Measurements from ENCODE around the gene RYK.

DNA sequence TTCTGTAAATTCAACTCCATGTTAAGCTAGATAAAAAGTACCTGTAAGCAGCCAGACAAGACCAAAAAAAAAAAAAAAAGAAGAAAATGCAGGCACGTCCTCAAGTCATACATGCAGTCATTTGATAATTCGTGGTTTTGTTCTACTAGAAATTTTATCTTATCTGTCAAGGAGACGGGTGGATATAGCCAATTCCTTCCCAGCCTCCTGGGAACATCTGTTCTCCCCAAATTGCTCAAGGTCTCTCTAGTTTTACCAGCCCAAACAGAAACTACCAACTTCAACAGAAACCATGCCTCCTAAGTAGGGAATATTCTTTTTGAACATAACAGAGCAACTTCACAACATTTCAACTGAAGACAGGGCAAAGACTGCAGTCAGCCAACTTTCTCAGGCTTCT, 19.5 kb downstream of the RYK start:
- TF ChIP-seq CTCF (IDR thresholded peaks at IDR 0.05), result no peak
- TF ChIP-seq E2F4 (CRISPR knock-in tag; IDR thresholded peaks at IDR 0.05; ENCODE audit: borderline replicate concordance, low read depth), result no peak
- no peak for TF ChIP-seq ZNF232 (CRISPR knock-in tag; IDR thresholded peaks at IDR 0.05)
- TF ChIP-seq NR3C1 (CRISPR knock-in tag; conservative IDR thresholded peaks at IDR 0.05; ENCODE audit: low read depth), result no peak
- no peak for TF ChIP-seq RORB (CRISPR knock-in tag; IDR thresholded peaks at IDR 0.05)
- TF ChIP-seq JUN (CRISPR knock-in tag; IDR thresholded peaks at IDR 0.05), result no peak
- TF ChIP-seq ZNF512 (CRISPR knock-in tag; IDR thresholded peaks at IDR 0.05; ENCODE audit: borderline replicate concordance), result no peak
- TF ChIP-seq, protein P1, sequence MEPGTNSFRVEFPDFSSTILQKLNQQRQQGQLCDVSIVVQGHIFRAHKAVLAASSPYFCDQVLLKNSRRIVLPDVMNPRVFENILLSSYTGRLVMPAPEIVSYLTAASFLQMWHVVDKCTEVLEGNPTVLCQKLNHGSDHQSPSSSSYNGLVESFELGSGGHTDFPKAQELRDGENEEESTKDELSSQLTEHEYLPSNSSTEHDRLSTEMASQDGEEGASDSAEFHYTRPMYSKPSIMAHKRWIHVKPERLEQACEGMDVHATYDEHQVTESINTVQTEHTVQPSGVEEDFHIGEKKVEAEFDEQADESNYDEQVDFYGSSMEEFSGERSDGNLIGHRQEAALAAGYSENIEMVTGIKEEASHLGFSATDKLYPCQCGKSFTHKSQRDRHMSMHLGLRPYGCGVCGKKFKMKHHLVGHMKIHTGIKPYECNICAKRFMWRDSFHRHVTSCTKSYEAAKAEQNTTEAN (CRISPR knock-in tag; IDR thresholded peaks at IDR 0.05), result no peak
